Measurements from ENCODE around the gene AHSG.

DNA sequence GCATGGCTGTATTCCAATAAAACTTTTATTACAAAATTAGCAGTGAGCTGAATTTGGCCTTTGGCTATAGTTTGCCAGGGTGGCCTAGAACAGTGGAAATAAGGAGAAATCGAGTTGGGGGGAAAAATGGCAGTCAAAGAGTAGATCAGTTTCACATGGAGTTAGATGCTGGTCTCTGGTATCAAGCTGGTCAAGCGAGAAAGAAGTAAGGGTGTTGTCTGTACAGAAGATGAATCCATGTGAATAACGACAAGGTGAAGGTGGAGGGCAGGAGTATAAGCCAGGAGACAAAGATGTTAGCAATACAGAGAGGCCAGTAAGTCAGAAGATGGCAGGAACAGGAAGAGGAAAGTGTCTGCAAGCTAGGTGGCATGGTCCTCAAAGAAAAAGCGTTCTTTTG, 11.7 kb downstream of the AHSG start:
- no peak for TF ChIP-seq CTCF (conservative IDR thresholded peaks at IDR 0.05 in 1 of 2, IDR thresholded peaks at IDR 0.05 in 1 of 2; ENCODE audit: low read depth in 1 of 2, low read length in 2 of 2)
- TF ChIP-seq EZH2 (IDR thresholded peaks at IDR 0.05; ENCODE audit: low read length, missing control alignments) = no peak

Data from fibroblast of lung (primary cell).